ENCODE results near the gene WDR37. TPM values are rescaled to one million over a fixed set of nuclear protein-coding genes. Genes with fewer than 3 reads are reported as not detected.

WDR37 gene
- polyA plus RNA-seq, 1 donor (not counting 4 experiments of a cell fraction or from before 2014, with no cell fraction given), result 16.0 TPM

GRCh38 chr10:1175956-1176565, 119.9 kb downstream of the WDR37 start:
- H3K27me3 ChIP-seq (ENCODE audit: control insufficient read depth, extremely low read depth, insufficient read depth, low read length), result no peaks in the 10 kb centered on the region
- FAIRE-seq (no peak), DNase-seq (ENCODE audit: low read depth, low spot score) (no peak)
- no peak overlapping the region for H3K4me2 ChIP-seq (ENCODE audit: control insufficient read depth, extremely low read depth, insufficient read depth, low read depth, low read length)
- H2AFZ ChIP-seq (ENCODE audit: control insufficient read depth, low read length), result no peak overlapping the region
- no peaks in the 10 kb centered on the region for H3K9me1 ChIP-seq (ENCODE audit: control insufficient read depth, extremely low read depth, insufficient read depth, low read length)
- no peaks in the 10 kb centered on the region for H3K36me3 ChIP-seq (ENCODE audit: control insufficient read depth in 2 of 2, extremely low read depth in 1 of 2, insufficient read depth in 2 of 2, low read length in 2 of 2)
- dilution Hi-C loops (cut with MboI; ENCODE audit: extremely low pct_ligation_motif_present, low sequenced_read_pairs), result no loop called here
- no peaks in the 10 kb centered on the region for H4K20me1 ChIP-seq (ENCODE audit: control insufficient read depth, extremely low read depth, insufficient read depth, low read length)
- no peaks in the 10 kb centered on the region for H3K4me1 ChIP-seq (ENCODE audit: control insufficient read depth, extremely low read depth, insufficient read depth, low read length)
- no peak overlapping the region for H3K27ac ChIP-seq (ENCODE audit: control insufficient read depth, insufficient read depth, low read length)
- H3K9ac ChIP-seq (ENCODE audit: control insufficient read depth, extremely low read depth, insufficient read depth, low read length), result no peak overlapping the region
- no peak for TF ChIP-seq CTCF (optimal IDR thresholded peaks at IDR 0.05 in 1 of 3, IDR thresholded peaks at IDR 0.05 in 1 of 3, conservative IDR thresholded peaks at IDR 0.05 in 1 of 3; ENCODE audit: extremely low read depth in 1 of 3, insufficient read depth in 2 of 3, low read length in 3 of 3)
- TF ChIP-seq EZH2 (IDR thresholded peaks at IDR 0.05; ENCODE audit: low read length), result no peak
- H3K9me3 ChIP-seq (ENCODE audit: control insufficient read depth, low read depth, low read length), result no peaks in the 10 kb centered on the region
- H3K79me2 ChIP-seq (ENCODE audit: control insufficient read depth, insufficient read depth, low read length), result no peaks in the 10 kb centered on the region
- H3K4me3 ChIP-seq (ENCODE audit: control insufficient read depth in 2 of 3, extremely low read depth in 1 of 3, insufficient read depth in 2 of 3, low read depth in 1 of 3, low read length in 3 of 3), result no peak overlapping the region

DNA sequence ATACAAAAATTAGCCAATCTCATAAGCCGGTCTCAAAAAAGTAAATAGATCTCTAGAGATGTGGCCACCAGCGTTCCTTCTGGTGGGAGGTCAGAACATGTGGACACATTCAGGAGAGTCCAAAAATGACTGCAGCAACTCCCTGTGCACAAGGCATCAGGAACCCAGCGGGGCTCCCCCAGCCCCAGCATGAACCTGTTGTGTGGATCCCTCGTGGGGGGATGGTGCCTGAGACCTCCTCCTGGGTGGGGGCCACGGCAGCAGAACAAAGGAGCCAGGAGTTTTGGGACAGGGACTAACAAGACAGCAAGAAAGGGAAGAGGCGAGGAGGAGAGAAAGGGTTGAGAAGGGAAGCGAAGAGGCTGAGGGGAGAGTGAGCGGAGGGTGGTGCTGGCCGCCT, 121.8 kb downstream of the WDR37 start:
- Histone ChIP-seq H4K20me1 (ENCODE audit: control insufficient read depth, extremely low read depth, insufficient read depth, low read length) (no peaks in the 10 kb centered on the region), H3K9me1 (ENCODE audit: control insufficient read depth, extremely low read depth, insufficient read depth, low read length) (no peaks in the 10 kb centered on the region), H3K4me2 (ENCODE audit: control insufficient read depth, extremely low read depth, insufficient read depth, low read depth, low read length) (no peak overlapping the region), H3K9ac (ENCODE audit: control insufficient read depth, extremely low read depth, insufficient read depth, low read length) (no peak overlapping the region), H3K27ac (ENCODE audit: control insufficient read depth, insufficient read depth, low read length) (no peak overlapping the region), H3K27me3 (ENCODE audit: control insufficient read depth, extremely low read depth, insufficient read depth, low read length) (no peaks in the 10 kb centered on the region), H3K79me2 (ENCODE audit: control insufficient read depth, insufficient read depth, low read length) (no peaks in the 10 kb centered on the region), H3K4me3 (ENCODE audit: control insufficient read depth in 2 of 3, extremely low read depth in 1 of 3, insufficient read depth in 2 of 3, low read depth in 1 of 3, low read length in 3 of 3) (no peak overlapping the region), H3K9me3 (ENCODE audit: control insufficient read depth, low read depth, low read length) (no peaks in the 10 kb centered on the region), H3K4me1 (ENCODE audit: control insufficient read depth, extremely low read depth, insufficient read depth, low read length) (no peaks in the 10 kb centered on the region), H2AFZ (ENCODE audit: control insufficient read depth, low read length) (no peak overlapping the region), H3K36me3 (ENCODE audit: control insufficient read depth in 2 of 2, extremely low read depth in 1 of 2, insufficient read depth in 2 of 2, low read length in 2 of 2) (no peaks in the 10 kb centered on the region)
- dilution Hi-C loops (cut with MboI; ENCODE audit: extremely low pct_ligation_motif_present, low sequenced_read_pairs), result no loop called here
- DNase-seq (ENCODE audit: low read depth, low spot score) (no peak), FAIRE-seq (no peak)
- TF ChIP-seq CTCF (optimal IDR thresholded peaks at IDR 0.05 in 1 of 3, IDR thresholded peaks at IDR 0.05 in 1 of 3, conservative IDR thresholded peaks at IDR 0.05 in 1 of 3; ENCODE audit: extremely low read depth in 1 of 3, insufficient read depth in 2 of 3, low read length in 3 of 3) (no peak), EZH2 (IDR thresholded peaks at IDR 0.05; ENCODE audit: low read length) (no peak)
